NCI-H1694 (cell line): Measurements from ENCODE around the gene TMEM171.

Experiments used
- DNase-seq: peaks from one replicate; lab custom pipeline; 2025; lab: John Stamatoyannopoulos, UW

Gene TMEM171

GRCh38 chr5:73152411-73153388, 32.3 kb downstream of the TMEM171 start:
- DNase-seq: no peak

- no peak for DNase-seq
Observed at GRCh38 chr5:73153513-73153912, 33.1 kb downstream of the TMEM171 start.

GRCh38 chr5:73154208-73155006, 34.0 kb downstream of the TMEM171 start:
- no peak for DNase-seq

- no peak for DNase-seq
Observed at GRCh38 chr5:73155271-73156222, 35.2 kb downstream of the TMEM171 start.

GRCh38 chr5:73157414-73158303, 37.3 kb downstream of the TMEM171 start:
- no peak for DNase-seq

GRCh38 chr5:73158313-73158712, 37.9 kb downstream of the TMEM171 start:
- DNase-seq: no peak

- no peak for DNase-seq
Observed at GRCh38 chr5:73160239-73160671, 39.9 kb downstream of the TMEM171 start.

- peak; percentile 2 for DNase-seq
Observed at GRCh38 chr5:73170522-73170921, 50.1 kb downstream of the TMEM171 start.

- no peak for DNase-seq
Observed at GRCh38 chr5:73171495-73171894, 51.1 kb downstream of the TMEM171 start.

GRCh38 chr5:73172951-73173350, 52.6 kb downstream of the TMEM171 start, which contains the start of gene TMEM174:
TSS of gene TMEM174 (plus strand) at chr5:73173193. CDS start at chr5:73173244, 51 bp downstream.
- DNase-seq: no peak

- DNase-seq: no peak
Observed at GRCh38 chr5:73174100-73174815, 53.9 kb downstream of the TMEM171 start.

- DNase-seq: no peak
Observed at GRCh38 chr5:73176250-73176649, 55.9 kb downstream of the TMEM171 start.

GRCh38 chr5:73178265-73178664, 57.9 kb downstream of the TMEM171 start:
- no peak for DNase-seq

- DNase-seq: no peak
Observed at GRCh38 chr5:73179730-73180129, 59.4 kb downstream of the TMEM171 start.

GRCh38 chr5:73180566-73180965, 60.2 kb downstream of the TMEM171 start:
- no peak for DNase-seq
